ENCODE results near the gene DNAJC13. TPM values are rescaled to one million over a fixed set of nuclear protein-coding genes. Genes with fewer than 3 reads are reported as not detected.
"Not testable (repeated sequence)": the region's sequence is repeated elsewhere in the genome, so short reads cannot be mapped to it uniquely, and the experiment has no call there.

DNAJC13 gene, protein sequence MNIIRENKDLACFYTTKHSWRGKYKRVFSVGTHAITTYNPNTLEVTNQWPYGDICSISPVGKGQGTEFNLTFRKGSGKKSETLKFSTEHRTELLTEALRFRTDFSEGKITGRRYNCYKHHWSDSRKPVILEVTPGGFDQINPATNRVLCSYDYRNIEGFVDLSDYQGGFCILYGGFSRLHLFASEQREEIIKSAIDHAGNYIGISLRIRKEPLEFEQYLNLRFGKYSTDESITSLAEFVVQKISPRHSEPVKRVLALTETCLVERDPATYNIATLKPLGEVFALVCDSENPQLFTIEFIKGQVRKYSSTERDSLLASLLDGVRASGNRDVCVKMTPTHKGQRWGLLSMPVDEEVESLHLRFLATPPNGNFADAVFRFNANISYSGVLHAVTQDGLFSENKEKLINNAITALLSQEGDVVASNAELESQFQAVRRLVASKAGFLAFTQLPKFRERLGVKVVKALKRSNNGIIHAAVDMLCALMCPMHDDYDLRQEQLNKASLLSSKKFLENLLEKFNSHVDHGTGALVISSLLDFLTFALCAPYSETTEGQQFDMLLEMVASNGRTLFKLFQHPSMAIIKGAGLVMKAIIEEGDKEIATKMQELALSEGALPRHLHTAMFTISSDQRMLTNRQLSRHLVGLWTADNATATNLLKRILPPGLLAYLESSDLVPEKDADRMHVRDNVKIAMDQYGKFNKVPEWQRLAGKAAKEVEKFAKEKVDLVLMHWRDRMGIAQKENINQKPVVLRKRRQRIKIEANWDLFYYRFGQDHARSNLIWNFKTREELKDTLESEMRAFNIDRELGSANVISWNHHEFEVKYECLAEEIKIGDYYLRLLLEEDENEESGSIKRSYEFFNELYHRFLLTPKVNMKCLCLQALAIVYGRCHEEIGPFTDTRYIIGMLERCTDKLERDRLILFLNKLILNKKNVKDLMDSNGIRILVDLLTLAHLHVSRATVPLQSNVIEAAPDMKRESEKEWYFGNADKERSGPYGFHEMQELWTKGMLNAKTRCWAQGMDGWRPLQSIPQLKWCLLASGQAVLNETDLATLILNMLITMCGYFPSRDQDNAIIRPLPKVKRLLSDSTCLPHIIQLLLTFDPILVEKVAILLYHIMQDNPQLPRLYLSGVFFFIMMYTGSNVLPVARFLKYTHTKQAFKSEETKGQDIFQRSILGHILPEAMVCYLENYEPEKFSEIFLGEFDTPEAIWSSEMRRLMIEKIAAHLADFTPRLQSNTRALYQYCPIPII (N-terminal part only)
- 45.0 TPM for total RNA-seq
- long read RNA-seq, full-length matches to known transcripts = 4 of 17 reads
- long read RNA-seq, partial matches to known transcripts = 11 of 17 reads
- long read RNA-seq, other reads (novel, unspliced or antisense) = 2 of 17 reads

DNA sequence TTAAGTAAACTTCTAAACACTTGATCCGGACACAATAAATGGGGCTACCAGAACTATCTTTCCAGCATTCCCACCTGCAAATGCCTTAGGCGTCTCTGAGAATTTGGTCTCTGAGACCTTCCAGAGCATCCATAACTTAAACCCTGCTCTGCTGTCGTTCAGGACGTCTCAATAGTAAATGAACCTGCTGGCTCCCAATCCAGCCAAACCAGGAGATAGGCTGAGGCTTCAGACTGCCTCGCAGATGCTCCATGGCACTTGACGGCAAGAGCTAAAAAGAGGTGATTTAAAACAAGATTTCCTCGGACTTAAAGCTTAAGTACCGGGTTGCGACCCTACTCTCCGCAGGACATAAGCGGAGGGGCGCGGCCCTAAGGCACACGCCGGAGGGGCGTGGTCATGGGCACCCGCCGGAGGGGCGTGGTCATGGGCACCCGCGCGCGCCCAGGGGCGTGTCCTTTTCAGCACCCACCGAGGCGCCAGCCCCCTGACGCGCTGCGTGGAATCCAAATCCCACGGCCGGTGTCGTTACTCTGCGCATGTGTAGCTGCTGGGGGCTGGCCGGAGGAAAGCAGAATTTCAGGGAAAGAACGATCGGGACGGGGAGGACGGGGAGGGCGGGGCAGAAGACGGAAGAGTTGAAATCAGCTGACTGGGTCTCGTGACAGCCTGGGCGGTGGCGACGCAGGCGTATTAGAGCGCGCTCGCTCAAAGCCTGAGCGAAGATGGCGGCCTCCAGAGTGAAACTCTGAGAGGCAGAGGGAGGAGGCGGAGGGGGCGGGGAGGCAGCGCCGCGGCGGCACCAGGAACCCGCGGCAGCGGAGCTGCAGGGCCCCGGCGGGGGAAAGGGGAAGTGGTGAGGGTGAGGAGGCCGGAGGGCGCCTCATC, at the start of gene DNAJC13:
DNAJC13 (plus strand) TSS at position 696 of the 888 bp plus-strand sequence. CDS start 17,049 bp downstream, outside the sequence.
- Histone ChIP-seq H3K4me1 (peaks cover 24% of the 10 kb centered on the region), H3K27ac (peak within 1 kb of the TSS; percentile 93), H3K27me3 (ENCODE audit: low read depth) (no peaks in the 10 kb centered on the region), H3K36me3 (no peaks in the 10 kb centered on the region), H3K4me3 (peak within 1 kb of the TSS; percentile 96), H3K9me3 (no peaks in the 10 kb centered on the region)
- ATAC-seq (peak; percentile 98), DNase-seq (peak; percentile 96)
- TF ChIP-seq, protein P1, sequence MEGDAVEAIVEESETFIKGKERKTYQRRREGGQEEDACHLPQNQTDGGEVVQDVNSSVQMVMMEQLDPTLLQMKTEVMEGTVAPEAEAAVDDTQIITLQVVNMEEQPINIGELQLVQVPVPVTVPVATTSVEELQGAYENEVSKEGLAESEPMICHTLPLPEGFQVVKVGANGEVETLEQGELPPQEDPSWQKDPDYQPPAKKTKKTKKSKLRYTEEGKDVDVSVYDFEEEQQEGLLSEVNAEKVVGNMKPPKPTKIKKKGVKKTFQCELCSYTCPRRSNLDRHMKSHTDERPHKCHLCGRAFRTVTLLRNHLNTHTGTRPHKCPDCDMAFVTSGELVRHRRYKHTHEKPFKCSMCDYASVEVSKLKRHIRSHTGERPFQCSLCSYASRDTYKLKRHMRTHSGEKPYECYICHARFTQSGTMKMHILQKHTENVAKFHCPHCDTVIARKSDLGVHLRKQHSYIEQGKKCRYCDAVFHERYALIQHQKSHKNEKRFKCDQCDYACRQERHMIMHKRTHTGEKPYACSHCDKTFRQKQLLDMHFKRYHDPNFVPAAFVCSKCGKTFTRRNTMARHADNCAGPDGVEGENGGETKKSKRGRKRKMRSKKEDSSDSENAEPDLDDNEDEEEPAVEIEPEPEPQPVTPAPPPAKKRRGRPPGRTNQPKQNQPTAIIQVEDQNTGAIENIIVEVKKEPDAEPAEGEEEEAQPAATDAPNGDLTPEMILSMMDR (IDR thresholded peaks at IDR 0.05) = no peak
- intact Hi-C loops (cut with DNase I) = no loop called here

DNA sequence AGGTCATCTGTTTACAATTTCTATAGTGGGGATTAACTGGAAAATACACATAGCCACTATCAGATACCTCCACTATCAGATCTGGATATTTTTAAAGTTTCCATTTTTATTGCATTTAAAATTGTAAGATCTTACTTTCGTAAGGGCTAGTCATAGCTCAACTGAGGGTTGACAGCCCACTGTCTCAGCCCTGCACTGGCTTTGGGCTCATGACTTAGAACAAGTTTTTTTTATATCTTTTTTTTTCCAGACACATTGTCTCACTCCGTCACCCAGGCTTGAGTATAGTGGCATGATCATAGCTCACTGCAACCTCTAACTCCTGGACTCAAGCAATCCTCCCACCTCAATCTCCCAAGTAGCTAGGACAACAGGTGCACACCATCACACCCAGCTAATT, 48.8 kb upstream of the DNAJC13 start:
- no peak overlapping the region for H3K4me3 ChIP-seq
- TF ChIP-seq, protein P1 (IDR thresholded peaks at IDR 0.05) = no peak
- no peaks in the 10 kb centered on the region for H3K4me1 ChIP-seq
- intact Hi-C loops (cut with DNase I) = no loop called here
- DNase-seq (no peak), ATAC-seq (no peak)
- peaks cover 5% of the 10 kb centered on the region for H3K36me3 ChIP-seq
- H3K27me3 ChIP-seq (ENCODE audit: low read depth) = no peaks in the 10 kb centered on the region
- no peak overlapping the region for H3K27ac ChIP-seq
- no peaks in the 10 kb centered on the region for H3K9me3 ChIP-seq

DNA sequence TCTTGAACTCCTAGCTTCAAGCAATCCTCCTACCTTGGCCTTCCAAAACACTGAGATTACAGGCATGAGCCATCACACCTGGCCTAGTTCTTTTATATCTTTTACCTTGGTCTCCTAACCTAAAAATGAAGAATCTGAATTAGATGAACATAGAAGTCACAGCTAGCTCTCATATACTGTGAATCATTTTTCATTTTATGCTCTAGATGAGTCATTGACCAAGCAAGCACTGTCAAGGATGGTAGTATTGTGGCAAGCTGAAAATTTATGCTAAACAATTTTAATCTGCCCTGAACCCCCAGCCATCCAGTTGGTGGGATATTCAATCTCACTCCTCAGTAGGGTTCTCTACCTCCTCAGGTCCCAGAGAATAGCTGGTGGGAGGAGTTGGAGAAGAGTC, 48.3 kb upstream of the DNAJC13 start:
- no peaks in the 10 kb centered on the region for H3K4me1 ChIP-seq
- H3K9me3 ChIP-seq = no peaks in the 10 kb centered on the region
- no peak overlapping the region for H3K4me3 ChIP-seq
- TF ChIP-seq, protein P1 (IDR thresholded peaks at IDR 0.05) = no peak
- intact Hi-C loops (cut with DNase I) = no loop called here
- no peak for DNase-seq
- no peak overlapping the region for H3K27ac ChIP-seq
- H3K27me3 ChIP-seq (ENCODE audit: low read depth) = no peaks in the 10 kb centered on the region
- no peak for ATAC-seq
- H3K36me3 ChIP-seq = peaks cover 5% of the 10 kb centered on the region

DNA sequence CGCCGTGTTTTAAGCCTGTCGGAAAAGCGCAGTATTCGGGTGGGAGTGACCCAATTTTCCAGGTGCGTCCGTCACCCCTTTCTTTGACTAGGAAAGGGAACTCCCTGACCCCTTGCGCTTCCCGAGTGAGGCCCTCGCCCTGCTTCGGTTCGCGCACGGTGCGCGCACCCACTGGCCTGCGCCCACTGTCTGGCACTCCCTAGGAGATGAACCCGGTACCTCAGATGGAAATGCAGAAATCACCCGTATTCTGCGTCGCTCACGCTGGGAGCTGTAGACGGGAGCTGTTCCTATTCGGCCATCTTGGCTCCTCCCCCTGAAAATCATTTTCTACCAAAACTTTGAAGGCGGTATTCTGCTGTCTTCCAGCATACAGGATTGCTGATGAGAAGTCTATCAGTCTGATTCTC, 40.4 kb upstream of the DNAJC13 start:
- ATAC-seq; H3K9me3 ChIP-seq; H3K27ac ChIP-seq; intact Hi-C loops (cut with DNase I); H3K27me3 ChIP-seq (ENCODE audit: low read depth); H3K36me3 ChIP-seq; H3K4me1 ChIP-seq; DNase-seq: not testable (repeated sequence)
- peak overlapping the region; percentile 21 for H3K4me3 ChIP-seq

DNA sequence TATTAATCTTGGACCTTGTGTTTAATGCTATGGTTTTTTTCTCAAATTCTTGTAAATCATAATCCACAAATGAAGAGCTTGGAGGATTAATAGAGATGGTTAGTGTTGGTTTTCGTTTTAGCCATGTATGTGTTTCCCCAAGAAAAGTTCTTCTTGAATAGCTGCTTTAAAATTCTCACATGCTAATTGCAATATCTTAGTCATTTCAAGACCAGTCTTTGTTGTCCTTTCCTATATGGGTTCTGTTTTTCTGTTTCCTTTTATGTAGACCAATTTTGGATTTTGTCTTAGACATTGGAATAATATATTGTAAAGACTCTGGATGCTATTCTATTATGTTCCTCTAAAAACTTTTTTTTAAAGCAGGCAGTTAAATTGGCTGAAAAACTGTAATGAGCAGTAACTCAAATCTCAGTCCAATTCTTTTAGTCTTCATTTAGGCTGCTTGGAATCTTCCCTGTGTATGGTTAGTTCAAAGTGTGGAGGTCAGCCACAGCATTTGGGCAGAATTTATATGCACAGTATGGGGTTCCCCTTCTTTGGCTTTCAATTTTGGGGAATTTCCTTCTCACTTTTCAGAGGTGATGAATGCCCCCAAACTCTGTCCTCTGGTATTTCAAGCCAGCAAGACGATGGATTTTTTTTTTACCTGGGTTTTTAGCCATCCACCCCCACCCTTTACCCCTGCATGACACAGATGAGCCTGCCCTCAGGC, 39.1 kb upstream of the DNAJC13 start:
- no peaks in the 10 kb centered on the region for H3K4me1 ChIP-seq
- DNase-seq (no peak), ATAC-seq (no peak)
- no peak overlapping the region for H3K27ac ChIP-seq
- no peaks in the 10 kb centered on the region for H3K9me3 ChIP-seq
- H3K36me3 ChIP-seq = no peaks in the 10 kb centered on the region
- TF ChIP-seq, protein P1 (IDR thresholded peaks at IDR 0.05) = no peak
- intact Hi-C loops (cut with DNase I) = no loop called here
- H3K27me3 ChIP-seq (ENCODE audit: low read depth) = no peaks in the 10 kb centered on the region
- H3K4me3 ChIP-seq = no peak overlapping the region
